HL-60 (cell line): ENCODE data around the gene ARL5C.

Experiments used
- DNase-seq, 2 experiments: peaks; one replicate each; pipeline ENCODE4 v3.0.0-alpha.2; 2010 to 2020; ENCODE audit warnings: low read depth in 1 of 2, low spot score in 1 of 2
- H3K27ac ChIP-seq: fragments of 250-450 bp; sonication (Bioruptor Pico); replicated peaks from 2 replicates; pipeline ENCODE4 v1.5.1; 2020; ENCODE audit warnings: mild to moderate bottlenecking, moderate library complexity
- H3K27me3 ChIP-seq: fragments of 250-450 bp; sonication (Bioruptor Pico); 2 replicates; pipeline ENCODE4 v1.5.1; 2021; ENCODE audit warnings: mild to moderate bottlenecking, moderate library complexity; ENCODE audit not compliant: insufficient read depth, poor library complexity, severe bottlenecking
- H3K4me3 ChIP-seq: replicated peaks from 2 replicates; pipeline ENCODE4 v1.5.1; 2011; ENCODE audit warnings: mild to moderate bottlenecking, control low read depth, low read length; ENCODE audit not compliant: insufficient read depth
- GABPA ChIP-seq: IDR thresholded peaks from 2 replicates; pipeline ENCODE4 v1.6.1; 2012; ENCODE audit warnings: low read depth
- POLR2AphosphoS5 ChIP-seq: IDR thresholded peaks from 2 replicates; pipeline ENCODE4 v1.6.1; 2012; ENCODE audit warnings: low read depth
- SPI1 ChIP-seq: IDR thresholded peaks from 2 replicates; pipeline ENCODE4 v1.6.1; 2012; ENCODE audit warnings: low read depth, mild to moderate bottlenecking, borderline replicate concordance
- TF ChIP-seq, protein P1 (sequence below): IDR thresholded peaks from one replicate; pipeline ENCODE4 v1.5.1; 2011; ENCODE audit warnings: low read length, control low read depth, inconsistent platforms; ENCODE audit not compliant: insufficient read depth
- TF ChIP-seq, protein P2 (sequence below): IDR thresholded peaks from 2 replicates; pipeline ENCODE4 v1.6.1; 2012; ENCODE audit warnings: low read depth; ENCODE audit not compliant: insufficient replicate concordance

Gene ARL5C

DNA sequence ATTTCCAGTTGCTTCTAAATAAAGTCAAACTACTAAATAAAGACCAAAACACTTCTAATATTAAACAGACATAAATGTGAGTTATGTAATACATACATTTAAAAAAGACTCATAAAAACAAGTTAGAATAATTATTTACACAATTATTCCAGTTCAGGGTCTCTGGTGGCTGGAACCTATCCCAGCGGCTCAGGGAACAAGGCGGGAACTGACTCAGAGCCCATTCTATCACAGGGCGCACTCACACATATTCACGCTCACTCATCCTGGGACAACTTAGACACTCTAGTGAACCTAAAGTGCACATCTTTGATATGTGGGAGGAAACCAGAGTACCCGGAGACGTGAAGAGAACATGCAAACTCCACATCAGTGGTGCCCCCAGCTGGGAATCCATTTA, 39.5 kb downstream of the ARL5C start:
- Histone ChIP-seq H3K27me3 (no peaks in the 10 kb centered on the region), H3K27ac (no peak overlapping the region), H3K4me3 (no peak overlapping the region)
- DNase-seq = no peak
- TF ChIP-seq SPI1 = no peak
- TF ChIP-seq, protein P1, sequence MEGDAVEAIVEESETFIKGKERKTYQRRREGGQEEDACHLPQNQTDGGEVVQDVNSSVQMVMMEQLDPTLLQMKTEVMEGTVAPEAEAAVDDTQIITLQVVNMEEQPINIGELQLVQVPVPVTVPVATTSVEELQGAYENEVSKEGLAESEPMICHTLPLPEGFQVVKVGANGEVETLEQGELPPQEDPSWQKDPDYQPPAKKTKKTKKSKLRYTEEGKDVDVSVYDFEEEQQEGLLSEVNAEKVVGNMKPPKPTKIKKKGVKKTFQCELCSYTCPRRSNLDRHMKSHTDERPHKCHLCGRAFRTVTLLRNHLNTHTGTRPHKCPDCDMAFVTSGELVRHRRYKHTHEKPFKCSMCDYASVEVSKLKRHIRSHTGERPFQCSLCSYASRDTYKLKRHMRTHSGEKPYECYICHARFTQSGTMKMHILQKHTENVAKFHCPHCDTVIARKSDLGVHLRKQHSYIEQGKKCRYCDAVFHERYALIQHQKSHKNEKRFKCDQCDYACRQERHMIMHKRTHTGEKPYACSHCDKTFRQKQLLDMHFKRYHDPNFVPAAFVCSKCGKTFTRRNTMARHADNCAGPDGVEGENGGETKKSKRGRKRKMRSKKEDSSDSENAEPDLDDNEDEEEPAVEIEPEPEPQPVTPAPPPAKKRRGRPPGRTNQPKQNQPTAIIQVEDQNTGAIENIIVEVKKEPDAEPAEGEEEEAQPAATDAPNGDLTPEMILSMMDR = no peak
- no peak for TF ChIP-seq POLR2AphosphoS5
- TF ChIP-seq GABPA = no peak
- TF ChIP-seq, protein P2, sequence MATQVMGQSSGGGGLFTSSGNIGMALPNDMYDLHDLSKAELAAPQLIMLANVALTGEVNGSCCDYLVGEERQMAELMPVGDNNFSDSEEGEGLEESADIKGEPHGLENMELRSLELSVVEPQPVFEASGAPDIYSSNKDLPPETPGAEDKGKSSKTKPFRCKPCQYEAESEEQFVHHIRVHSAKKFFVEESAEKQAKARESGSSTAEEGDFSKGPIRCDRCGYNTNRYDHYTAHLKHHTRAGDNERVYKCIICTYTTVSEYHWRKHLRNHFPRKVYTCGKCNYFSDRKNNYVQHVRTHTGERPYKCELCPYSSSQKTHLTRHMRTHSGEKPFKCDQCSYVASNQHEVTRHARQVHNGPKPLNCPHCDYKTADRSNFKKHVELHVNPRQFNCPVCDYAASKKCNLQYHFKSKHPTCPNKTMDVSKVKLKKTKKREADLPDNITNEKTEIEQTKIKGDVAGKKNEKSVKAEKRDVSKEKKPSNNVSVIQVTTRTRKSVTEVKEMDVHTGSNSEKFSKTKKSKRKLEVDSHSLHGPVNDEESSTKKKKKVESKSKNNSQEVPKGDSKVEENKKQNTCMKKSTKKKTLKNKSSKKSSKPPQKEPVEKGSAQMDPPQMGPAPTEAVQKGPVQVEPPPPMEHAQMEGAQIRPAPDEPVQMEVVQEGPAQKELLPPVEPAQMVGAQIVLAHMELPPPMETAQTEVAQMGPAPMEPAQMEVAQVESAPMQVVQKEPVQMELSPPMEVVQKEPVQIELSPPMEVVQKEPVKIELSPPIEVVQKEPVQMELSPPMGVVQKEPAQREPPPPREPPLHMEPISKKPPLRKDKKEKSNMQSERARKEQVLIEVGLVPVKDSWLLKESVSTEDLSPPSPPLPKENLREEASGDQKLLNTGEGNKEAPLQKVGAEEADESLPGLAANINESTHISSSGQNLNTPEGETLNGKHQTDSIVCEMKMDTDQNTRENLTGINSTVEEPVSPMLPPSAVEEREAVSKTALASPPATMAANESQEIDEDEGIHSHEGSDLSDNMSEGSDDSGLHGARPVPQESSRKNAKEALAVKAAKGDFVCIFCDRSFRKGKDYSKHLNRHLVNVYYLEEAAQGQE = no peak

DNA sequence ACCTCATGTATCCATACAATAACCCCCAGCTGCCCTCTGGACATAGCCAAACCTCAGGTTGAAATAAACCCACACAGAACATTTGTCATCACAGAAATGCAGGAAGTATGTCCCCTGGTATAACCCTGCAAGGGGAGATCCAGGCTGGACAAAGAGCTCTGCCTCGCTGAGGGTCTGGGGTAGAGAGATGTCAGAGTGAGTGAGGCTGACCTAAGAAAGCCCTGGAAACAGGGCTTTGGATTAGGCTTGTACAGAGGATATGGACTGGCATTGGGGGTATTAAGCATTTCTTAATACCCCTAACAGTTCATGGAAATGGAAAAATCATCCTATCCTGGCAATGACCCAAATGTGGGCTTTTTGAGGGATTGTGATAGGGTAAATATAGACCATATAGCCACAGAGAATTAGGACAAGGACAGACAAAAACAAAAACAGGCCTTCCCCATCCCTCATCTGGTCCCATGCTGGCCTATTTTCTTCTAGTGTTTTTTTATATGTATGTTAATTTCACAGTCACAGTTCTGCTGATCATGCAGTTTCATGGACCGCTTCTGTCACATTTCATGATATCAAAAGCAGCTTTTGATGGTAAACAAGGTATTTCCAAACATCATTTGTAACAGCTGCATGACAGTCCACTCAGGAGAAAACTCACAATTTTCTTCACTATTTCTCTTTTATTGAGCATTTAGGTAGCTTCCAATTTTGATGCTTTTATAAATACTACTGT, 40.7 kb downstream of the ARL5C start:
- no peak for DNase-seq
- no peaks in the 10 kb centered on the region for H3K27me3 ChIP-seq
- TF ChIP-seq, protein P1 = no peak
- TF ChIP-seq, protein P2 = no peak
- TF ChIP-seq GABPA (no peak), SPI1 (no peak), POLR2AphosphoS5 (no peak)

DNA sequence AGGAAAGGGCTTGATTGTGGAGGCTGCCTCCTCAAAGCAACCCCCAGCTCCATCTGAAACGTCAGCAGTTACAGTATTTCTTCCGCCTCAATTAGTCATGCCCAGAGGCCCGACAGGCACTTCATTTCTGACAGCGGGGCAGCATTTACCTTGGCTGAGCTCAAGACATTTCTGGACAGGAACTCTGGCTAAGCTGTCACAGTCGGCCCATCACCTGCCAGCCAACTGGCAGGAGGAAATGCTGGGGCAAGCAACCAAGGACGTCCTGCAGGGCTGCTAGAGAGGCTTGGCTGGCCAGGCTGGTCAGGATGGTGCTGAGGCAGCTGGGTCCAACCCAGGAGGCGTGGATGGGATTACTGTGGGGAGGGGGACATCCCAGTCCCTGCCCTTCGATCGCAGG, 42.3 kb downstream of the ARL5C start:
- H3K4me3 ChIP-seq = no peak overlapping the region
- no peaks in the 10 kb centered on the region for H3K27me3 ChIP-seq
- H3K27ac ChIP-seq = no peak overlapping the region
- TF ChIP-seq, protein P1 = no peak
- TF ChIP-seq, protein P2 = no peak
- TF ChIP-seq POLR2AphosphoS5 = no peak
- DNase-seq = no peak

More for the DNA sequence above, 40.7 kb downstream of the ARL5C start:
- Histone ChIP-seq H3K27ac (no peak overlapping the region), H3K4me3 (no peak overlapping the region)
